ENCODE data around the gene PYROXD2.
A peak's percentile ranks its signal among the peaks of the same experiment; 100 is the strongest.

PYROXD2 gene

DNA sequence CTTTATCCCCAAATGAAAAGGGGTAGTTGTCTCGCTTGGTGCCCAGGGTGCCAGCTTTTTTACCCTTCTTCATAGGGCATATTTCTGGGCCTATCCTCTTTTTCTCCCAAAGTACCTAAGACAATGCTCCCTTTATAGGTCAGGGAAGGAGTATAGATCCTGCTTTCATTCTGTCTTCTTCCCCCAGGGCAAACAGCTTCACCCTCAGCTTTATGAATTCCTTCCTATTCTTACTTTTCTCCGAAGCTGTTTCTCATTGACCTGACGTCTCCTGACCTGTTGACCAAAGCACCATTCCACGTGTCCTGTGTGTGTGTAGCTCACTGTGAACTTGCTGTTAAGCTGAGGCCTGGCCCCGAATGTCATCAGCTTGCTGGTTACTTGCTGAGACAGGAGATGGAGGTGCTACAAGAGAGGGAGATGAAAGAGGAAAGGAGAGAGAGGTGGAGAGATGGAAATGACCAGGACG lies 48.9 kb downstream of the PYROXD2 start:
- TF ChIP-seq, protein P1, sequence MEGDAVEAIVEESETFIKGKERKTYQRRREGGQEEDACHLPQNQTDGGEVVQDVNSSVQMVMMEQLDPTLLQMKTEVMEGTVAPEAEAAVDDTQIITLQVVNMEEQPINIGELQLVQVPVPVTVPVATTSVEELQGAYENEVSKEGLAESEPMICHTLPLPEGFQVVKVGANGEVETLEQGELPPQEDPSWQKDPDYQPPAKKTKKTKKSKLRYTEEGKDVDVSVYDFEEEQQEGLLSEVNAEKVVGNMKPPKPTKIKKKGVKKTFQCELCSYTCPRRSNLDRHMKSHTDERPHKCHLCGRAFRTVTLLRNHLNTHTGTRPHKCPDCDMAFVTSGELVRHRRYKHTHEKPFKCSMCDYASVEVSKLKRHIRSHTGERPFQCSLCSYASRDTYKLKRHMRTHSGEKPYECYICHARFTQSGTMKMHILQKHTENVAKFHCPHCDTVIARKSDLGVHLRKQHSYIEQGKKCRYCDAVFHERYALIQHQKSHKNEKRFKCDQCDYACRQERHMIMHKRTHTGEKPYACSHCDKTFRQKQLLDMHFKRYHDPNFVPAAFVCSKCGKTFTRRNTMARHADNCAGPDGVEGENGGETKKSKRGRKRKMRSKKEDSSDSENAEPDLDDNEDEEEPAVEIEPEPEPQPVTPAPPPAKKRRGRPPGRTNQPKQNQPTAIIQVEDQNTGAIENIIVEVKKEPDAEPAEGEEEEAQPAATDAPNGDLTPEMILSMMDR (conservative IDR thresholded peaks at IDR 0.05; ENCODE audit: low read depth, low read length) = no peak
- no peak for DNase-seq (ENCODE audit: low read depth)
- H3K4me3 ChIP-seq (ENCODE audit: low read length) = no peak overlapping the region

DNA sequence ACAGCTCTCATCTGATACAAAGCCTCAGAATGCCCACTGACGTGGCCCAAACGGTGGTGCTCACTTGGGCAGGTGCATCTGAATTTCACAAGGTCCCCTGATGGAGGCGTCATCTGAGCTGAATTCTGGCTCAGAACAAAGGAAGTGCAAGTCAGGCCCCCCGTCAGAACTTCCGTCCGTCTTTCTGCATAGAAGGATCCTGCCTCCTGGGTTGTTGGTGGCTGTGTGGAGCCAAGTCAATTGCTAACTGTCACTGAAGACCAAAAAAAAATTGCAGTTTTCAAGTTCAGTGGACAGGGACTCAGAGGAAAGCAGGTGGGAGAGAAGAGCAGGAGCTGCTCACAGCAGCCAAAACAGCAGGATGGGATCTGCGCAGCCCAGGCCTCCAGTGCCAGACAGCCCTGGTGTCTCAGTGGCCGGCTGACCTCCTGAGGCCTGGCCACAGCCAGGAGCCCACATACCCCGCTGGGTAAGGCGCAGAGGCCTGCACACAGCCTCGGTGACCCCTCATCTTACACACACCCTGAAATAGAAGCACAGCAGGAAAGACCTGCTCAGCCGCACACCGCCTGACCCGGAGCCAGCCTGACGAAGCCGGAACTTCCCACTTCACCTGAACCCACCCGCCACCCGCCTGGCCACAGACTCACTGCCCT lies 49.4 kb downstream of the PYROXD2 start:
- DNase-seq (ENCODE audit: low read depth) = no peak
- TF ChIP-seq, protein P1 (conservative IDR thresholded peaks at IDR 0.05; ENCODE audit: low read depth, low read length) = no peak
- H3K4me3 ChIP-seq (ENCODE audit: low read length) = no peak overlapping the region

DNA sequence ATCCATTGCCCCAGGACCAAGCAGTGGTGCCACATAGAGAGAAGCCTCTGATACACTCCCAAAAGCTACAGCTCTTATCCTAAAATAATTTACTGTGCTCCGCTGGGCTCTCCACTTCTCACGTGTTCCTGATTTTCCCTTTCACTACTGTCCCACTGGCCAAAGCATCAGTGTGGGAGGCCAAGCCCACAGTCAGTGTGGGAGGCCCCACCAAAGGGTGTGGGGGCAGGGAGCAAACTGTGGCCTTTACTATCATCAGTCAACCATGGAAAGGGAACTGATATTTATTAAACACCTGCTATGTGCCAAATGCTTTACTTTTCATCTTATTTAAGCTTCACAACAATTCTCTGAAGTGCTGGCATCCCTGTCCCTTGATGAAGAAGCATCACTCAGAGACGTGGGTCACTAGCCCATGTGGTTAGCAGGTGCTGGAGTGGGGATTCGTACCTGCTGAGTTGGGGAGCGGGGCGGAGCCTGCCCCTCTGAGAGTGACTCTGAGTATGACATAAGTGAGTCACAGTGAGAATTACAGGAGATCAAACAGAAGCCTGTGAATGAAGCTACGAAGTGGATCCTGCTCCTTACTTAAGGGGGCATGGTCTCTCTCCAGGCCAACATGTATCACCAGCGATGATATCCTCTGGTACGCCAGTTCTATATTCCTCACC lies 50.4 kb downstream of the PYROXD2 start:
- TF ChIP-seq, protein P1 (conservative IDR thresholded peaks at IDR 0.05; ENCODE audit: low read depth, low read length) = no peak
- no peak overlapping the region for H3K4me3 ChIP-seq (ENCODE audit: low read length)
- no peak for DNase-seq (ENCODE audit: low read depth)

DNA sequence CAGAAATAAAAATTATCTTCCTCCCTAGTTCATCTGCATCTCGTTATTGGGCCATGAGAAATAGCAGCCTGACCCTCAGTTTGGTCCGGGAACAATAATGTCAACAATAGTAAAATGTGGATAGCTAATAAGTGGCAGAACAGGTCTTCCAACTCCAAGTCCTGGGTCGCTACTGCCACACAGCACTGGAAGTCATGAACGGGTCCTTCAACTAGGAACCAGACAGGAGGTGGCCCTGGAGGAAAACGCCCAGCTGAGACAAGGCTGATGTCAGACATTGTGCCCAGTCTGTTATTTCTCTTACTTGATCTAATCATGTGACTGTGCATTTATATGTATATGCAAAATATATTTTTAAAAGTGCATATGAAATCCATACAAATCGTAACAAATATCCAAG lies 51.8 kb downstream of the PYROXD2 start:
- TF ChIP-seq, protein P1 (conservative IDR thresholded peaks at IDR 0.05; ENCODE audit: low read depth, low read length) = no peak
- no peak overlapping the region for H3K4me3 ChIP-seq (ENCODE audit: low read length)
- DNase-seq (ENCODE audit: low read depth) = no peak

DNA sequence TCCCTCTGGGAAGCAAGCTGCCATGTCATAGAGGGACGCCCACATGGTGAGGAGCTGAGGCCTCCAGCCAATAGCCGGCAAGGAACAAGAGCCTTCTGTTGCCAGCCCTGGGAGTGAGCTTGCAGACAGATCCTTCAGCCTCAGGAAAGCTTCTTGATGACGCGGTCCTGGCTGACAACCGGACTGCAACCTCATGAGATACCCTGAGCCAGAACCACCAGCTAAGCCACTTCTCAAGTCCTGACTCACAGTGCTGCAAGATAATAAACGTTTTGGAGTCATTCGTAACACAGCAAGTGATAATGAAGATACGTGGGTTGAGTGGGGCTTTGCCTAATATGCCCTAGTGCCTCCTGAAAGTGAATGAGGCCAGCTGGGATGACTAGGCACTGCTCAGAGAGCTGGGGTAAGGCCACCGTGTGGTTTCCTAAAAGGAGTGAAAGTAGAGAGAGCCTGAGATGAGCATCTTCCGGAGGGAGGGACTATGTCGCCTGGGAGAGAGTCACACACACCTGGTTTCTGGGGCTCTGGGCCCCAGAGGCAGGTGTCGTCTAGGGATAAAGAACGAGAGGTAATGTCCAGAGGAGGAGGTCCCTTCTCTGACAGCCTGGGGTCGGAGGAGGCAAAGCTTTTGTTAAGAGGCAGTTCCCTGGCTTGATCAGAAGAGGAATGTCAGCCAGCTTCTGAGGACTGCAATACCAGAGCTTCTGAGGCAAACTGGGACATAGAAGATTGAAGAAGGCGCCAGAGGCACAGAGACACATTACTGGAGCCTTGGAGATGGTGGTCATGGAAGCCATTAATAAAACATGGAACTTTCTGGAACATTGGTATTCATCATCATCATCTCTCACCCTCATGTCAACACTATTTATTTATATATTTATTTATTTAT lies 53.6 kb downstream of the PYROXD2 start:
- DNase-seq (ENCODE audit: low read depth) = peak; percentile 78
- no peak overlapping the region for H3K4me3 ChIP-seq (ENCODE audit: low read length)
- TF ChIP-seq, protein P1 (conservative IDR thresholded peaks at IDR 0.05; ENCODE audit: low read depth, low read length) = no peak

DNA sequence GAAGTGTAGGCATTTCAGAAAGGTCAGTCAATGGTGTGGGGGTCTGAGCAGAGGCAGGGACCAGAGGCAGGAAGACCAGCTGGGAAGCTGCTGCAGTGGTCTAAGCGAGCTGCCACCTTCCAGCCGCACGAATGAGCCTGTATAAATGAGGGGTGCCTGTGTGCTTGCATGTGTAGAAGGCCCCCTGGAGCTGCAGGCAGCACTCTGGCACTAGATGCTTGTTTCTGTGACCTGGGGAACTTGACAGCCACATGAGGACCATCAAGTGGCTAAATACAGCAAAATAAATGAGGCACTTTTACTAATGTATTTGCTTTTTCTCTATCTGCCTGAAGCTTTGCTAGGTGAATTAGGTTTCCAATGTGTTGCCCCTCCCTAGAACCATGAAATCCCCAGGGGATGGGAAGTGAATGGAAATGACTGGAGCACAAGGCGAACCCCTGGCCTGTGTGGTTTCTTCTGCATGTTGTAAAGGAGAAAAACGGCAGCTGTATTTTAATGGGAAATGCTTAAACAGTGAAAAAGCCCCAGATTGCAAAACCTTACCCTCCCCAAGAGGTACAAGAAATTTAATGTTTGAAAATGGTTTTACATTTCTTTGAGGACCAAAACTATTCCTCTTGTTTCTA lies 57.7 kb downstream of the PYROXD2 start:
- TF ChIP-seq, protein P1 (conservative IDR thresholded peaks at IDR 0.05; ENCODE audit: low read depth, low read length) = no peak
- no peak overlapping the region for H3K4me3 ChIP-seq (ENCODE audit: low read length)
- no peak for DNase-seq (ENCODE audit: low read depth)

All from retinal pigment epithelial cell (primary cell).